ENCODE measurements around the gene TWNK.

- TF ChIP-seq, protein P1, sequence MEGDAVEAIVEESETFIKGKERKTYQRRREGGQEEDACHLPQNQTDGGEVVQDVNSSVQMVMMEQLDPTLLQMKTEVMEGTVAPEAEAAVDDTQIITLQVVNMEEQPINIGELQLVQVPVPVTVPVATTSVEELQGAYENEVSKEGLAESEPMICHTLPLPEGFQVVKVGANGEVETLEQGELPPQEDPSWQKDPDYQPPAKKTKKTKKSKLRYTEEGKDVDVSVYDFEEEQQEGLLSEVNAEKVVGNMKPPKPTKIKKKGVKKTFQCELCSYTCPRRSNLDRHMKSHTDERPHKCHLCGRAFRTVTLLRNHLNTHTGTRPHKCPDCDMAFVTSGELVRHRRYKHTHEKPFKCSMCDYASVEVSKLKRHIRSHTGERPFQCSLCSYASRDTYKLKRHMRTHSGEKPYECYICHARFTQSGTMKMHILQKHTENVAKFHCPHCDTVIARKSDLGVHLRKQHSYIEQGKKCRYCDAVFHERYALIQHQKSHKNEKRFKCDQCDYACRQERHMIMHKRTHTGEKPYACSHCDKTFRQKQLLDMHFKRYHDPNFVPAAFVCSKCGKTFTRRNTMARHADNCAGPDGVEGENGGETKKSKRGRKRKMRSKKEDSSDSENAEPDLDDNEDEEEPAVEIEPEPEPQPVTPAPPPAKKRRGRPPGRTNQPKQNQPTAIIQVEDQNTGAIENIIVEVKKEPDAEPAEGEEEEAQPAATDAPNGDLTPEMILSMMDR (IDR thresholded peaks at IDR 0.05): no peak
- no peak for TF ChIP-seq POLR2A (IDR thresholded peaks at IDR 0.05)
Observed at GRCh38 chr10:100968062-100968736, 19.1 kb upstream of the TWNK start.
